HCT116 (cell line): ENCODE data around the gene ETS1.

Source experiments
- EZH2 ChIP-seq: fragments of 200-600 bp; sonication (generic); IDR thresholded peaks from 2 replicates; pipeline ENCODE4 v1.6.1; 2017; ENCODE audit warnings: antibody characterized with exemption, mixed run types
- POLR2A ChIP-seq: IDR thresholded peaks from 2 replicates; pipeline ENCODE4 v1.7.0; 2011; ENCODE audit warnings: borderline replicate concordance; ENCODE audit not compliant: insufficient read depth, insufficient read length; ENCODE audit errors: extremely low read depth
- POLR2AphosphoS5 ChIP-seq: IDR thresholded peaks from 2 replicates; pipeline ENCODE4 v1.6.1; 2011; ENCODE audit warnings: mild to moderate bottlenecking, low read depth, low read length, moderate library complexity
- RAD21 ChIP-seq: IDR thresholded peaks from 2 replicates; pipeline ENCODE4 v1.6.1; 2012; ENCODE audit warnings: low read depth, mild to moderate bottlenecking
- SRF ChIP-seq: IDR thresholded peaks from 2 replicates; pipeline ENCODE4 v1.6.1; 2012; ENCODE audit warnings: low read depth
- ZNF274 ChIP-seq: fragments of 200-500 bp; sonication (Bioruptor generic); IDR thresholded peaks from 2 replicates; pipeline ENCODE4 v1.6.1; 2014; ENCODE audit warnings: mild to moderate bottlenecking, low read depth, low read length, inconsistent platforms
- TF ChIP-seq, protein P1 (sequence below), 3 experiments: fragments of 200-600 bp in 1 of 3; sonication (generic) in 1 of 3; IDR thresholded peaks in 2 of 3; conservative IDR thresholded peaks in 1 of 3; 2 replicates each; pipeline ENCODE4 v1.5.1; 2012 to 2017; ENCODE audit warnings: low read depth in 2 of 3, low read length in 2 of 3, antibody characterized with exemption in 1 of 3, borderline replicate concordance in 1 of 3, control low read depth in 1 of 3, mild to moderate bottlenecking in 1 of 3, mixed read lengths in 1 of 3, mixed run types in 1 of 3, moderate library complexity in 1 of 3; ENCODE audit not compliant: insufficient read depth in 1 of 3

DNA sequence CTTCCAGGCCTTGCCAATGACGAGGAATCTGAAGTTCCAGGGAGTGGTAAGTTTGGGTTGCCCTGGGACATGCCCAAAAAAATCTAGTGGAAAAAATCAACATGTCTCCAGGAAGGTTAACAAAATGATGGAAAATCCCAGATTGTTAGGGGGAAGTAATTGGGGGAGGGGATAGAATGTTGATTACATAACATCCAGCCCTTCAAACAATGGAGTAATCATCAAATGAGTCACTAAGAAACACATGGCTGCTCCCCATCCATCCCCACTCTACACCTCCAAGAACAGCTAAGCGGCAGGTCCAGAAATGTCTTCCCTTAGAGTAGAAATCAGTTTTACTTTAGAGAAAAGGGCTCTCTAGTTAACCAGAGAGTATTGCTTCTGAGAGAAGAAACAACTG is 94.9 kb downstream of the ETS1 start:
- TF ChIP-seq, protein P1, sequence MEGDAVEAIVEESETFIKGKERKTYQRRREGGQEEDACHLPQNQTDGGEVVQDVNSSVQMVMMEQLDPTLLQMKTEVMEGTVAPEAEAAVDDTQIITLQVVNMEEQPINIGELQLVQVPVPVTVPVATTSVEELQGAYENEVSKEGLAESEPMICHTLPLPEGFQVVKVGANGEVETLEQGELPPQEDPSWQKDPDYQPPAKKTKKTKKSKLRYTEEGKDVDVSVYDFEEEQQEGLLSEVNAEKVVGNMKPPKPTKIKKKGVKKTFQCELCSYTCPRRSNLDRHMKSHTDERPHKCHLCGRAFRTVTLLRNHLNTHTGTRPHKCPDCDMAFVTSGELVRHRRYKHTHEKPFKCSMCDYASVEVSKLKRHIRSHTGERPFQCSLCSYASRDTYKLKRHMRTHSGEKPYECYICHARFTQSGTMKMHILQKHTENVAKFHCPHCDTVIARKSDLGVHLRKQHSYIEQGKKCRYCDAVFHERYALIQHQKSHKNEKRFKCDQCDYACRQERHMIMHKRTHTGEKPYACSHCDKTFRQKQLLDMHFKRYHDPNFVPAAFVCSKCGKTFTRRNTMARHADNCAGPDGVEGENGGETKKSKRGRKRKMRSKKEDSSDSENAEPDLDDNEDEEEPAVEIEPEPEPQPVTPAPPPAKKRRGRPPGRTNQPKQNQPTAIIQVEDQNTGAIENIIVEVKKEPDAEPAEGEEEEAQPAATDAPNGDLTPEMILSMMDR (IDR thresholded peaks at IDR 0.05 in 2 of 3, conservative IDR thresholded peaks at IDR 0.05 in 1 of 3; ENCODE audit: borderline replicate concordance in 1 of 3, insufficient read depth in 1 of 3, low read depth in 2 of 3, low read length in 2 of 3) = no peak
- TF ChIP-seq EZH2 (no peak), POLR2A (no peak), SRF (no peak), POLR2AphosphoS5 (no peak), ZNF274 (no peak), RAD21 (no peak)
